OCI-M2 (cell line): ENCODE results near the gene CASTOR1.

Experiments used
- DNase-seq: peaks from one replicate; lab custom pipeline; 2025; ENCODE audit not compliant: unreplicated experiment; lab: John Stamatoyannopoulos, UW

CASTOR1 gene

DNA sequence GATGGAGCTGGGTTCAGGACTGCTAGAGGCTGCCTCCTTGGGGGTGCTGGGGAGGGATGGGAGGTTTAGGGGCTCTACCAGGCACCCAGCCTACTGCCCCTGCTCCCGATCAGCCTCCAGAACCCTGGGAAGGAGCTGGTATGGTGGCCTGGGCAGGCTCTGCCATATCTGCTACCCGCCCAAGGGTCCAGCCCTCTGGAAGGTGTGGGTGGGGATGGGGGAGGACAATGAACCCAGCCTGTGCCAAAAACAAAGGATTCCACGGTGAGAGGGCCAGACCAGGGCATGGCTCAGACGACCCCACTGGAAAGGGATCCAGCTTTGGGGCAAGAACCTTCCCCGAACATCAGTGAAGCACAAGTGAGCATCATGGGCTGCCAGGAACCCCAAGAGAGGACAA is 3.0 kb downstream of the CASTOR1 start:
- no peak for DNase-seq

DNA sequence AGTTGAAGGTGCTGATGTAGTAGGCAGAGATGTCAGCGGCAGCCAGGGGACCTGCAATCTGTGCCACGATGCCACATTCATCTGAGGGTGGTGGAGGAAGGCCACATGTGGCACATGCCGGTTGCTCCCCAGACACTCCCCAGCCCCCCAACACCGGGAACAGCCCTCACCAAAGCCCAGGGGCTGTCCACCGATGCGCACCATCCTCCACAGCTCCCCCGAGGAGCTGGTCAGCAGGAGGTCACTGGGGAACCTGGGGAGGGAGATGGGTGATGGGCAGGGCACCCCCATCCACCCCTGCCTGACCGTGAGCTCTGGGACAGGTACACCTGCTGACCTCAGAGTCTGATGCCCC is 3.5 kb downstream of the CASTOR1 start:
- no peak for DNase-seq

DNA sequence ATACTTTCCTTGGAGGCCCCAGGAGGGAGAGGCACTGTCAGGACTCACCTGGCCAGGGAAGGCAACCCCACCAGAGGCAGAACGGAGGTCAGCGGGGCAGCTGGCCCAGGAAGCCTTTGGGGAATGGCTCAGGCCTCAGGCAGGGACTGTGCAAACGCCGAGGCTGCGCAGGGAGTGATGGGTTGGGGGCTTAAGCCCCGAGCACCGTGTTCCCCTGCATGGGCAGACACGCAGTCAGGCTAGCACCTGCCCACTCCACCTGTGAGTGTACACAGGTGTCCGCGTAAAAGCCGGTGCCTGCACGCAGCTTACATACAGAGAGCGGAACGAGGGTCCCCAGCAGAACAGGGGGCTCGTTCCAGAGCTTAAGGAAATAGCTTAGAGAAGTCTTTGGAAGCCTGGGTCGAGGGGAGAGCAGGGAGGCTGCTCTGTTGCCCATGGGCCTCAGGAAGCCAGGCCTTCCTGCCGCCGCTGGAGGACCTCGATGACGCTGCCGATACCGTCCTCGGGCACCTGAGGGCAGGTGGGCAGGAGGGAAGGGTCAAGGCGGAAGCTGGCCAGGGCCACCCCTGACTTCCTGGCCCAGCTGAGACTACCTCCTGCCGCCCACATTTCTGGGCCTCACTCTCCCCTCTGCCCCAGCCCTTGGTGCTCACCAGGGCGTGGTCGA is 4.0 kb downstream of the CASTOR1 start:
- DNase-seq: no peak

DNA sequence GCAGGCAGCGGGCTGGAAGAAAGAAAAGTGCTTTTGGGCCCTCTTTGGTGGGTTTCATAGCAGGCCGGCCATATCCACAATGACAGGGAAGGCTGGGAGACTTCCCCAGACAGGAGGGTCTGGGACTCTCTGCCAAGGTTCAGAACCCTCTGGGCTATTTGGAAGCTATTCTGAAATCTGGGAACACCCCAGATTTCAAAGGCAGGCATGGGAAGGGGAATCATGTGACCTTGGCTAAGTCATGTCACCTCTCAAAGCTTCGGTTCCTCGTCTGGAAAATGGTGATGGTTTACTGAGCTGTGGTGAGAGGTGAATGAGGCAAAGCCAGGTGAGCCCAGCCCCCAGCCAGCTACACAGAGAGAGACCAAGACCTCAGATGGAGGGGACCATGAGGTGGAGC is 4.6 kb downstream of the CASTOR1 start:
- DNase-seq: no peak

DNA sequence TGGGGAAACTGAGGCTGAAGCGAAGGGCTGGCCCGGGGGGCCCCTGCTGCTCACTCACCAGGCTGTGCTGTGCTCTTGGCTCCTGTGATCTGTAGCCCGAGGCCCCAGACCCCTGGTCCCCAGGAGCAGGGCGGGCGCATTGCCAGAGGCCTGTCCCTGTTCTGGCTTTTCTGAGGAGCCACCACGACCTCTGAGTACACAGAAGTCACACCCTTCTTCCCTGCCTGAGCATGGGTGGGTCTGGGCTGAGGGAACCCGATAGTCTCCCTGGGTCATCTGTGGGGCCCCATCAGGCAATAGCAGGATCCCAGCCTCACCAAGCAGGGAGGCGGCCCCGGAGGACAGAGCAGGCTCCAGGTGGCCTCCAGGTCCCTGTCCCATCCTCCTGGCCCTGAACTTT is 5.1 kb downstream of the CASTOR1 start:
- no peak for DNase-seq

DNA sequence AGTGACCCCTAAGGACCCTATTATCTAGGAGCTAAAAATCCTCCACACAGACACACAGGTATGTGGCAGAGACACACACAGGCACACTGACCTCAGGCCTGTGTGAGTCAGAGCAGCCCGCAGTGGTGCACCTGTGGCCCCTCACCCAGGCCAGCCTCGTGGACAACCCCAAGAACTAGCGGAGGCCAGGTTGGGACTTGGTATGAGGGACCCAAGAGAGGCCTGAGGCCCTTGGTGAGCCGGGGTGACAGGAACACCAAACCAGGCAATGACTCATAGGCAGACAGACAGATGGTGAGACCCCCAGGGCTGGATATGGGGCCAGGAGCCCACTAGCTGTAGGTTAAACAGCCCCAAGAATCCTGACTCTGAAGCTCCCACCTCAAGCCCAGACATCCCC is 6.0 kb downstream of the CASTOR1 start:
- no peak for DNase-seq

DNA sequence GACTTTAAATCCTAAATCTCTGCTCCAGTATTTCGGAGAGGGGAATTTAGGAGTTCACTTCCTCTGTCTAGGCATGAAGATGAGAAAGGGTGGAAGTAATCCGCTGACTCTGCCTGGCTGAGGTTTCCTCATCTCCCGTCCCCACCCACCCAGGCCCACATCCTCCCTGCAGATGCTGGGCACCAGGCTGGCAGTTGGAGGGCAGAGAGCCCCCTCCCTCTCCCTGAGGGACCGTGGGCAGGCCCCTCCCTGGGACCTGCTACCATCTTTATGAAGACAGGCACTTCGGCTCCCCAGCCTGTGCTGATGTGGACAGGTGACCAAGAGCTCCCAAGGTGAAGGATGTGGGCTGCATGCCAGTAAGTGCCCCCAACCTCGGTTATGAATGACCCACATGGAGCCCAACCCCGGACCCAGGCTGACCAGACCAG is 6.7 kb downstream of the CASTOR1 start:
- DNase-seq: no peak

- no peak for DNase-seq
These were observed 8.8 kb downstream of the CASTOR1 start for GRCh38 chr22:30280505-30280904.

GRCh38 chr22:30279932-30280331 is 9.4 kb downstream of the CASTOR1 start:
- no peak for DNase-seq

- no peak for DNase-seq
These were observed 10.1 kb downstream of the CASTOR1 start for GRCh38 chr22:30279046-30279788.

- no peak for DNase-seq
These were observed 11.6 kb downstream of the CASTOR1 start for GRCh38 chr22:30277547-30278344.

DNA sequence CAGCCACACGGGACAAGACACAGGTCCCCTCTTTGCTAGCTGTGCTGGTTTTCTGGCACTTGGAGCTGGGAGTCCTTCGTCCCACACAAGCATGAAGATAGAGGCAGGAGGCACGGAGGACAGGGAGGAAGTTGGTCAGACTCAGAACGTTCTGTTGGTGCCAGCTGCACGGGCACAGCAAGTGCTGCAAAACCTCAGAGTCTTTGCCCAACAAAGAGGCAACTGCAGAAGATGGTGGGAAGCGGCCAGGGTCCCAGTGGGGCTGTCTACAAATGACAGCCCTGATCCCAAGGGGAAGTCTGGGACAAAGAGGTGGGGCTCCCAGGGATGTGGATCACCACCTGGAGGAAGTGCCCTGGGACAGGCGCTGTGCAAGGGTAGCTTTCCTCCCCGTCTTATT is 13.3 kb downstream of the CASTOR1 start:
- no peak for DNase-seq

DNA sequence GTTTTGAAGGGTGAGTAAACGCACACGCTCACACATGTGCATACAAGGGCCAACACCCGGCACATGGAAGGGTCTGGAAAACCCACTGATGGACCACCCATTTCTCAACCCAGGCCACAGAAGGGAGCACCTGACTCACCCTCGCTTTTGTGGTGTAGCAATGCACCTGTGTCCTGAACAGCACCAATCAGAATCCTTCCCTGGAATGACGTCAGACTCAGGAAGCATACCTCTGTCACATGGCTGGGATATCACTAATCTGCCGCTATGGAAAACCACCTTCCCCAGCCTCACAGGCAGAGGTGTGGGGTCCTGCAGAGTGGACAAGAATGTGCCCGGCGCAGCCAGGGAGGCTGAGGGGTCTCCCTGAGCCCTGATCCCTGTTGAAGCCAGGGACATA is 13.7 kb downstream of the CASTOR1 start:
- DNase-seq: no peak

DNA sequence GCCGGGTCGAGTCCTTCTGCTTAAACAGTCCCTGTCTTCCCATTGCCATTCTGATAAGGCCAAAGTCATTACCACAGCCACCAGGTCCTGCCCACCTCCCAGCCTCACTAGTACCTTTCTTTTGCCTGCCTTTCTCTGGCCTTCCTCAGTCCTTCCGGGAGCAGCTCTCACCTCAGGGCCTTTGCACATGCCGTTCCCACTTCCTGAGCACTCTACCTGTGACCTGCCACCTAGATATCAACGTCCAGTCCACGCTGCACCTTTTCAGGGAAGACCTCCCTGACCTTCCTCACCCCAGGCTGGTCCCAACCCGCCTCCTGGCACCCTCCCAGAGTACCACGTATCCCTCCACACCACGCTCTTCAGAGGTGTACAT is 14.9 kb downstream of the CASTOR1 start:
- DNase-seq: no peak

GRCh38 chr22:30273711-30274436 is 15.4 kb downstream of the CASTOR1 start:
- DNase-seq: no peak

- DNase-seq: no peak
These were observed 16.3 kb downstream of the CASTOR1 start for GRCh38 chr22:30272781-30273601.

GRCh38 chr22:30270832-30271231 is 18.5 kb downstream of the CASTOR1 start:
- DNase-seq: no peak

DNA sequence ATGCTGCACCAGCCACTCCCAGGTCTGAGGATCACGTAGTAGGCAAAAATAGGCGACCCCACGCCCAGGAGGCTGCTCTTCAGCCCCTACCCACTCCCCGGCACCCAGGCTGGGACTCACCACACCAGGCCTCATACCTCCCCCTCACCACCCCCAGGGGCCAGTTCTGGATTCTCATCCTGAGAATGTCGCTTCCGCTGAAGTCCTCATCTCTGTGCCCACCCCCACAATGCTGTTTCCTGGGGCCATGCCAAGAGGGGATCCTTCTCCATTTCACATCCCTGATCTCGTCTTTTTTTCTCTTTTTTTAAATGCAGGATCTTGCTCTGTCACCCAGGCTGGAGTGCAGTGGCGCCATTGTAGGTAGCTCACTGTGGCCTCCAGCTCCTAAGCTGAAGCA is 21.0 kb downstream of the CASTOR1 start:
- DNase-seq: no peak

DNA sequence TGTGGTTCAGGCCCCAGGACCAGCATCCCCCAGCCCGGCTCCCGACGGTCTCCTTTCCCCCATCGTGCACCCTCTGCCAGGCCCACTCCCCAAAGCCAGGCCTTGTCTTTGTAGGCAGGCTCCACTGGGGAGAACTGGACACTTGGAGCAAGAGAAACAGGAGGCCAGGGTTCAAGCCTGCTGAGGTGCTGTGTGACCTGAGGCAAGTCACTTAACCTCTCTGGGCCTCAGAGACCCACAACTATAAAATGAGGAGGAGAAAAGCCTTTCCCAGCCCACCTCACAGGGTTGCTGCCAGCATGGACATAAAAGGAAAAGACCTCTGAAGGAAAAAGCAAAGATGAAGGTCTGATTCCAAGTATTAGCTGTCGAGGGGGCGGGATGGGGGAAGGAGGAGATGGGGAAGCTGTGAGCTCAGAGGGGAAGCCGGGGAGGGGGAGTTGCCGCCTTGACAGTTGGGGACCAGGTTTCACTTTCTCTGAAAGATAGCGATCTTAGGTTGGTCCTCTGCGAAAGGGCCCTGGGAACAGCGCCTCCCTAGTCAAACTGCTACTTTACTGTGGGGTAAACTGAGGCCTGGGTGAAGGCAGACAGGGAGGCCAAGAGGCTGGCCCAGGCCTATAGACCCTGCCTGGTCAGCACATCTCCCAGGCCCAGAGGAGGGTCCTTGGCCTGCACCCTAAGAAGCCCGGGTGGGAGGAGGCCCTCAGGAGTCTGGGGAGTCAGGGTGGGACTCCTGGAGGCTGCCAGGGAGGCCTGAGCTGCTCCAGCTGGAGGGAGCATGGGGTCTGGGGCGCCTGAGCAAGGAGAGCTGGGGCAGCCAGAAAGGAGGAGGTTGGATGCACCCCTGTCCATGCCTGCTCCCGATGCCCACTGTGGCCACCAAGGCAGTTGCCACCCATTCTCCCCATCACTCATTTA is 21.7 kb downstream of the CASTOR1 start:
- DNase-seq: no peak
